Stimulated activated CD4-positive, alpha-beta T cell treated with anti-CD3 and anti-CD28 coated beads, Interleukin-4, amount 100 ng/mL, for 1 hour (primary cell): ENCODE measurements around the gene SLC18B1.
A peak's percentile ranks its signal among the peaks of the same experiment; 100 is the strongest.

ENCODE experiments used
- DNase-seq: peaks from one replicate; pipeline ENCODE4 v3.0.0-alpha.2; 2020

The SLC18B1 gene

GRCh38 chr6:132797951-132798868 is at the start of gene SLC18B1:
TSS of gene SLC18B1 (minus strand) at chr6:132798637. CDS start at chr6:132798456, 181 bp downstream.
- peak; percentile 66 for DNase-seq

DNA sequence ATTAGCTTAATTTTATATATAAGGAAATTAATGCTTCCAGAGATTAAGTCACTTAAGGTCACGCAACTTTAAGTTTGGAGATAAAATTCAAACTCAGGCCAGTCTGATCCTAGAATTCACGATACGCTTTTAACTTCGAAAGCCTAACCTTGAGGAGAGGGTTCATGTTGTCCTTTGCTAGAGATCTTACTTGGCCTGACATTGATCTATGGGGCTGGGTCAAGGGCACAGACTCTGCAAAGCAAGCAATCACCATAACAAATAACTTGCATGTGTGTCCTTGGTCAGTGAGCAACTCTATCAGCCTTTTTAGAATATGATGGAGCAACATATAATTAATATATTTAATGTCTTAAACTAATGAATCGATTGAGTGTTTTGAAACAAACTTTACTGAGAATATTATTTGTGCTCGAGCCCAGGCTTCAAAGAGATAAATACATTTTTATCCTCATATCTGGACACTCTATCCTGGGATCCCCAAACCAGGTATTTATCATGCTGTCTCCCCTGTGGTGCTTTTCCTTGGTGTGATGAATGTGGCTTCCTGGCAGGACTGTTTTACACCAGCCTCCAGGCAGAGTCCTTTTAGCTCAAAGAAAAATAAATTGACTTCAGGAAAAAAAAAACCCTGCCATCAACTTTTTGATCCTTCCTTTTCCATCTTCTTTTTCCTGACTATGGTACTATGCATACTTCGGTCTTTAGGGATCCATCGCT is 45.0 kb upstream of the SLC18B1 start:
- DNase-seq = no peak

- no peak for DNase-seq
These were observed 43.5 kb upstream of the SLC18B1 start for GRCh38 chr6:132841966-132842365.

GRCh38 chr6:132832891-132833290 is 34.5 kb upstream of the SLC18B1 start:
- no peak for DNase-seq

- no peak for DNase-seq
These were observed 31.9 kb upstream of the SLC18B1 start for GRCh38 chr6:132830334-132830751.

DNA sequence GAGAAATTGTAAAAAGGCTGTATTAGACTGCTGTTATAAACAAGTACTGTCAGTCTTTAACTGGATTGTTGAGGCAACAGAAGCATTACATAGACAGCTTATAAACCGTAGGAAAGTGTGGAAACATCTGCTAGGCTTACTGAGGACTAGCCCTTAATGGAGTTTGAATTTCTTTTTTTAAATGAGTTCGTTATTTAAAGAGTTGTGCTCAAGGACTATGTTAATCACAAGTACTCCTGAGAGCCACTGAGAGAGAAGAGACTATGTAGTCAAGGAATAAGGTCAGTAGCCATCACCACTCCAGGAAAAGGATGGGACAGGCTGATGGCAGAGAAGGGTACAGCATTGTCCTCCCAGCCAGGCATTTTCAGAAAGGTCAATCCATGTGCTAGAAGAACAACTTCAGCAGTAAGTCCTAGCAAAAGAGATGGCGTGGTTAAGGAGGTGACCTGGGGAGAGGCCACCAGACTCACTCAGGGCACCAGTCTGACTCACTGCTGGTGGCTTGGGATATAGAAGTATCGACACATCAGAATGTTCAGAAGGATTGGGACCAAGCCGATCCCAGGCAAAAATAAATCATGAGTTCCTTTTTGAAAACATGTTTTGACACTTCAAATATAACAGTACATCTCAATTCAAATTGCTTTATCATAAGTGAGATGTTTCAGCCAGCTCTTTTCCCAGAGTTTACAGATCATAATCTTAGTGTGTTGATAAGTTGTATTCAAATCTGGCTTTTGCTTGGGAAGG is 22.4 kb upstream of the SLC18B1 start:
- no peak for DNase-seq

GRCh38 chr6:132819405-132820161 is 21.1 kb upstream of the SLC18B1 start:
- no peak for DNase-seq

DNA sequence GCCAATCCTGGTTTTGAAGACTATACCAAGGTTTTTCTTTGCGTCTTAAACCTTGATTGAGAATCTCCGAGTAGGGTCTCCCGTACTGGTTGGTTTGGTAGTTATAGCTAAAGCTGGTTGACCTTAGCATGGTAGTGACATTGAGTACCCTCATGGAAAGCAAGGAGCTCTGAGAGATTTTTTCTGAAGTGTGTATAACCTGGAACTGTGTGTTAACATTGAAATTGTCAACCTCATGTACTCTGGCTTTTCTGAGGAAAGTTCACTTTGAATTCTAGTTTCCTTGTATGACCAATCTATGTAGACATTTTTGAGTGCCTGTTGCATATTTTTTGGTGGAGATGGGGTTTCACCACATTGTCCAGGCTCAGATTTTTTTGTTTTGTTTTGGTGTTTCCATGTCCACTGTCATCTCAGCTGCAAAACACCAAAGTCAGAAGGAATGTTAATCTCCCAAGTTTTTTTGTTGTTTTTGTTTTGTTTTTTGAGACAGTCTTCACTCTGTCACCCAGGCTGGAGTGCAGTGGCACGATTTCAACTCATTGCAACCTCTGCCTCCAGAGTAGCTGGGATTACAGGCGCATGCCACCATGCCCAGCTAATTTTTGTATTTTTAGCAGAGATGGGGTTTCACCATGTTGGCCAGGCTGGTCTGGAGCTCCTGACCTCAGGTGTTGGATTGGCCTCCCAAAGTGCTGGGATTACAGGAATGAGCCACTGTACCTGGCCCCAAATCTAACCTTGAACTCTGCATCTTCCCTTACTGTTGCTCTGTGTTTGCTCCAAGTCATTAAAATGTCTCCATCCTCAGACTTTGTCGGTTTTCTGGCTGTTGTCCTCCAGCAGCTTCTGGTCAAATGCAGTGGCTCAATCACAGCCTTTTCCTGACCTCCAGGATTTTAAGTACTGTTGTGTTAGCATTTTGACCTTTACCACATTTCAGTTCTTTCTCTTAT is 20.2 kb upstream of the SLC18B1 start:
- no peak for DNase-seq

- no peak for DNase-seq
These were observed 19.3 kb upstream of the SLC18B1 start for GRCh38 chr6:132817554-132818403.

GRCh38 chr6:132816660-132817059 is 18.2 kb upstream of the SLC18B1 start:
- no peak for DNase-seq

DNA sequence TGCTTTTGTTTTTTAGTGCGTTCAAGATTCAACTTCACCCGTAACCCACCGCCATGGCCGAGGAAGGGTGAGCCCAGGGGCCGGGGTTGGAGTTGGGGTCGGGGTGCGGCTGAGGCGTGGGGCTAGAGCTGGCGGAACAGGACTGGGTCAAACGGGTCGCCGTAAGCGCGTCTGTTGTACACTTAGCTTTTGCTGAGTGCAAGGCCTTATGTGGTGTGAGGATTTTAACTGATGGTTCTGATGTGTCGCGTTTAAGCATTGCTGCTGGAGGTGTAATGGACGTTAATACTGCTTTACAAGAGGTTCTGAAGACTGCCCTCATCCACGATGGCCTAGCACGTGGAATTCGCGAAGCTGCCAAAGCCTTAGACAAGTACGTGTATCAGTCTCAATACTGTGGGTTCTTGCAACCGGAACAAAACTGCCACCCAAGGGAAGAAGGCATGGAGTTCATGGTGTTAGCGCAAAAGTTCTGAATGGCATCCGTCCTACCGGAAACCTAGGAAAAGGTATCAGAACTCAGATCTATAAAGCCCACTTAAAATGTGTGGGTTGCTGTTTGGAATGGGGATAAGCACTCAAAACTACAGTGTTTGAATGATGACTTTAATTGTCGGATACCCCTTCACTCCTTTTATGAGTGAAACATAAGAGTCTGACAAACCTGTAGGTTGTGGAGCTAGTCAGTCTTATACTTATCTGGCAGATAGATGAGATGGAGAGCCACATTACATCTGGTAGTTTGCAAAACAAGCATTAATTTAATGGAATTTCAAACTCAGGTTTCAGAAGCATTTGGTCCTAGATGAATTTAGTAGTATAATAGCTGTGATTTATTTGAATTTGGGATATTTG is 16.5 kb upstream of the SLC18B1 start:
- no peak for DNase-seq

GRCh38 chr6:132813173-132813856 is 14.9 kb upstream of the SLC18B1 start:
- peak; percentile 44 for DNase-seq

- DNase-seq = no peak
These were observed 14.3 kb upstream of the SLC18B1 start for GRCh38 chr6:132812756-132813172.

- no peak for DNase-seq
These were observed 13.9 kb upstream of the SLC18B1 start for GRCh38 chr6:132812255-132812732.

- DNase-seq = no peak
These were observed 12.8 kb upstream of the SLC18B1 start for GRCh38 chr6:132811276-132811675.

DNA sequence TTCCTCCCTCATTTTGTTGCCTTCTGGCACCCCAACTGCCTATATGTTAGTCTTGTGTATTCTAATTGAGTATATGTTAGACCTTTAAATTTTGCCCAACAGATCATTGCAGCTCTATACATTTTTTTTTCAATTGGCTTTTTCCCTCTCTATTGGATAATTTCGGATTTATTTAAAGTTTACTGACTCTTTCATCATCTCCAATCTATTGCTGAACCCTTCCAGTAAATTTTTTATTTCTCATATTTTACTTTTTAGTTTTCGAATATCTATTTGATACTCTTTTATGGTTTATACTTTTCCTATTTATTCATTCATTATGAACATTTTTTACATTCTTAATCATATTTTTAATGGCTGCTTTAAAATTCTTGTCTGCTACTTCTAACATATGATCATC is 7.1 kb upstream of the SLC18B1 start:
- no peak for DNase-seq

DNA sequence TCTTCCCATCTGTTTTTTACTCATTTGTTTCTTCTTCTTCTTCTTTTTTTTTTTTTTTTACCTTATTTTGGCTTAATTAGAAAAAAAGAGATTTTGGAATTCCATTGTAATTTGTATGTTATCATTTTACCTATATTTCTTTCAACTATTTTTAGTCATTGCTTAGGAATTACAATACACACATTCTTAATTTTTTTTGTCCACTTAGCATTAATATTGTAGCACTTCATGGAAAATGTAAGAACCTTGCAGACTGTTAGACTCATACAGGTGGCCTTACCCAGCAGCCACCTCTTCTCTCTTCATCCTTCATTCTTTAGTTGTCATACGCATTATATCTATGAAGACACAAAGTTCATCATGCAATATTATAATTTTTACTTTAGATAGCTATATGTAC is 5.8 kb upstream of the SLC18B1 start:
- no peak for DNase-seq

GRCh38 chr6:132800656-132801055 is 2.2 kb upstream of the SLC18B1 start:
- DNase-seq = no peak
